ENCODE results near the gene FXYD1. TPM values are rescaled to one million over a fixed set of nuclear protein-coding genes. Genes with fewer than 3 reads are reported as not detected.

FXYD1 gene
- total RNA-seq, 4 donors from 2014 or later: 215 to 235 (median 225) TPM

DNA sequence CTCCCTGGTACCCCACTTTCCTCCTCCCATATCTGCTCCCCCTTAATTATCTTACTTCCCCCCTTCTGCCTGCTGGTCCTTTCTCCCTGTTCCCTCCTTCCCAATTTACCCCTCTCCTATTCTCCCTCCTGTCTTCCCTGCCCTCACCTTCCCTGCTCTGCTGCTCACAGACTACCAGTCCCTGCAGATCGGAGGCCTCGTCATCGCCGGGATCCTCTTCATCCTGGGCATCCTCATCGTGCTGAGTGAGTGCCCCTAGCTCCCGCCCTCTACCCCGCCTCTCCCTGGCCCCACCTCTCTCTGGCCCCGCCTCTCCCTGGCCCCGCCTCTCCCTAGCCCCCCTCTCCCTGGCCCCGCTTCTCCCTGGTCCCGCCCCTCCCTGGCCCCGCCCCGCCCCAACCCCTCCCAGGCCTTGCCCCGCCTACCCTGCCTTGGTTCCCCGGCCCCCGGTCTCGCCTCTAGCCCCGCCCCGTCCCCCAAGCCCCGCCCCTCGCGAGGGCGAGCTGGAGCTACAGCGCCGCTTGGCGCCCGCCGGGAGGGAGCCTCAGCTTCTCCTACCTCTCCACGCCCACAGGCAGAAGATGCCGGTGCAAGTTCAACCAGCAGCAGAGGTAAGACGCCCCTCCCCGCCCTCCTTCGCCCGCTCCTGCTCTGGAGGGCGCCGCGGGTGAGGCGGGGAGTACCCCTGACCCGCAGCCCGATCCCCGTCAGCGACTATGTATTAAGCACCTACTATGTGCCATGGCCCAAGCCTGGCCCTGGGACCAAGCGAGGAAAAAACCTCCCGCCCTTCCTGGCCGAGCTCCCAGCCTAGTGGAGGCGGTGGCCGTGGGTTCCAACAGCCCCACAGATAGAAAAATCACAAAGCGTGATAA is 2.6 kb downstream of the FXYD1 start:
- peak overlapping the region; percentile 99 to 100 (median 99) for H3K27ac ChIP-seq
- H3K9me3 ChIP-seq: no peaks in the 10 kb centered on the region
- peak; percentile 44 to 51 for ATAC-seq
- intact Hi-C loops (cut with DNase I; ENCODE audit: low total_unique reads): loop anchor here (1.0 to 10.0 kb wide), 5 partner anchors 27 to 604 kb away; partner anchors contain the start of genes IGFLR1, LIN37, PSENEN and U2AF1L4
- H3K27me3 ChIP-seq: no peaks in the 10 kb centered on the region
- in situ Hi-C loops (cut with MboI; ENCODE audit: low sequenced_read_pairs in 4 of 4): loop anchor here in 1 of 4 donors (10.0 kb wide), 1 partner anchor 134 kb away; no protein-coding TSS in a partner anchor
- DNase-seq: peak; percentile 92 to 94
- no peaks in the 10 kb centered on the region for H3K36me3 ChIP-seq
- H3K4me3 ChIP-seq: peak overlapping the region; percentile 43 to 73 (median 64)
- H3K4me1 ChIP-seq: peaks cover 32 to 38% of the 10 kb centered on the region in 2 donors
- TF ChIP-seq, protein P1, sequence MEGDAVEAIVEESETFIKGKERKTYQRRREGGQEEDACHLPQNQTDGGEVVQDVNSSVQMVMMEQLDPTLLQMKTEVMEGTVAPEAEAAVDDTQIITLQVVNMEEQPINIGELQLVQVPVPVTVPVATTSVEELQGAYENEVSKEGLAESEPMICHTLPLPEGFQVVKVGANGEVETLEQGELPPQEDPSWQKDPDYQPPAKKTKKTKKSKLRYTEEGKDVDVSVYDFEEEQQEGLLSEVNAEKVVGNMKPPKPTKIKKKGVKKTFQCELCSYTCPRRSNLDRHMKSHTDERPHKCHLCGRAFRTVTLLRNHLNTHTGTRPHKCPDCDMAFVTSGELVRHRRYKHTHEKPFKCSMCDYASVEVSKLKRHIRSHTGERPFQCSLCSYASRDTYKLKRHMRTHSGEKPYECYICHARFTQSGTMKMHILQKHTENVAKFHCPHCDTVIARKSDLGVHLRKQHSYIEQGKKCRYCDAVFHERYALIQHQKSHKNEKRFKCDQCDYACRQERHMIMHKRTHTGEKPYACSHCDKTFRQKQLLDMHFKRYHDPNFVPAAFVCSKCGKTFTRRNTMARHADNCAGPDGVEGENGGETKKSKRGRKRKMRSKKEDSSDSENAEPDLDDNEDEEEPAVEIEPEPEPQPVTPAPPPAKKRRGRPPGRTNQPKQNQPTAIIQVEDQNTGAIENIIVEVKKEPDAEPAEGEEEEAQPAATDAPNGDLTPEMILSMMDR (IDR thresholded peaks at IDR 0.05 in 4 of 5, conservative IDR thresholded peaks at IDR 0.05 in 1 of 5): peak; percentile 7 to 76 (median 54)
- peak; percentile 88 to 94 for TF ChIP-seq POLR2A (IDR thresholded peaks at IDR 0.05)

DNA sequence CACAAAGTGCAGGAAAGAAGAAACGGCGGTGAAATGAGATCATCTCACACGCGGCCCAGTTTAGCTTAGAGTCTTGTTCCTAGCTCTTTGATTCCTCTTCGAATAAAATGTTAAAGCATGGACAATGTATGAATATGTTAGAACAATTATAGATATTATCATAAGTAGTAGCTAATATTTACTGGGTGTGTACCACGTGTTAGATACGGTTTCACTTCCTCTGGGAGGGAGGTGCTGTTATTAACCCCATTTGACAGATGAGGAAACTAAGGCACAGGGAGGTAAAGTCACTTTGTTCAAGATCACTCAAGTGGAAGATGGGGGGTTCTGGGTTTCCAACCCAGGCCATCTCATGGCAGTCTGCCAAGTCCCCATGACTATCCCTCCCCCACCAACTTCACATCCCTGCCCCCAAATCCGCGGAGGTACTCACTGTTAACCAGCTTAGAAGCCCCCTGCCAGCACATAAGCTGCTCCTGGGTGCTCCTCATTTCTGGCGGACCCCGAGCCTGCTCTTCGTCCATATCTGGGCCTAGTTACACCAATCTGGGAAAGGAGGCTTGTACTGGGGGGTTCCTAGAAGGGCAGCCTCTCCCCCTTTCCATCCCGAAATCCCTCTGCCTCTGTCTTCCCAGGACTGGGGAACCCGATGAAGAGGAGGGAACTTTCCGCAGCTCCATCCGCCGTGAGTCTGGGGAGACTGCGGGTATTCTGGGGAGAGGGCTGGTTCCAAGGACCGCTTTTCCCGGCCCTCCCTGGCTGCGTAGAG is 3.4 kb downstream of the FXYD1 start:
- Histone ChIP-seq H3K27me3 (no peaks in the 10 kb centered on the region), H3K27ac (peak overlapping the region; percentile 32 to 62 (median 42)), H3K4me3 (peak overlapping the region in 1 of 4 donors; percentile 28), H3K36me3 (no peaks in the 10 kb centered on the region), H3K9me3 (no peaks in the 10 kb centered on the region), H3K4me1 (peaks cover 30 to 37% of the 10 kb centered on the region in 2 donors)
- TF ChIP-seq, protein P1 (IDR thresholded peaks at IDR 0.05 in 4 of 5, conservative IDR thresholded peaks at IDR 0.05 in 1 of 5): no peak
- no peak for TF ChIP-seq POLR2A (IDR thresholded peaks at IDR 0.05)
- no peak for ATAC-seq
- DNase-seq: no peak
- in situ Hi-C loops (cut with MboI; ENCODE audit: low sequenced_read_pairs in 4 of 4): loop anchor here in 1 of 4 donors (10.0 kb wide), 1 partner anchor 133 kb away; no protein-coding TSS in a partner anchor
- intact Hi-C loops (cut with DNase I; ENCODE audit: low total_unique reads): loop anchor here (1.0 to 10.0 kb wide), 5 partner anchors 28 to 603 kb away; partner anchors contain the start of genes IGFLR1, LIN37, PSENEN and U2AF1L4

DNA sequence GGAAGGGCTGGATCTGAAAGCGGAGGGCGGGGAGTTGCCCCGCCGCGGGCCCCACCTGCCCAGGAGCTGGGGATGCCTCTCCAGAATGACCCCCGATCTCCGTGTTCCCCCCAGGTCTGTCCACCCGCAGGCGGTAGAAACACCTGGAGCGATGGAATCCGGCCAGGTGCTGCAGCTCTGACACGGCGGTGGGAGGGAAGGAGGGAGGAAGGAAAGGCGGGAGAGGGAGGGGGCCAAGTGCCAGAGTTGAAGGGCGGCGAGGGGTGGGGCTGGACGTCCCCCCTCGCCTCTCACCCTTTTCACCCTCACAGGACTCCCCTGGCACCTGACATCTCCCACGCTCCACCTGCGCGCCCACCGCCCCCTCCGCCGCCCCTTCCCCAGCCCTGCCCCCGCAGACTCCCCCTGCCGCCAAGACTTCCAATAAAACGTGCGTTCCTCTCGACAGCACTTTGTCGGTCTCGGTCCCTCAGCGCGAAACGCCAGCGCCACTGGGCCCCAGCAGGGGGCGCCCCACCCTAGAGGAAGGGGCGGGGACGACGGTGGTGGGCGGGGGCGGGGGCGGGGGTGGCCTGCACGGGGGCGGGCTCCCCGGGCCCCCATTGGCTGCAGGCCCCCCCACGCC is 4.1 kb downstream of the FXYD1 start:
- no peak overlapping the region for H3K4me3 ChIP-seq
- TF ChIP-seq POLR2A (IDR thresholded peaks at IDR 0.05): no peak
- TF ChIP-seq, protein P1 (IDR thresholded peaks at IDR 0.05 in 4 of 5, conservative IDR thresholded peaks at IDR 0.05 in 1 of 5): peak in 2 of 5 experiments; percentile 48 to 53
- in situ Hi-C loops (cut with MboI; ENCODE audit: low sequenced_read_pairs in 4 of 4) (loop anchor here in 1 of 4 donors (10.0 kb wide), 1 partner anchor 132 kb away; no protein-coding TSS in a partner anchor), intact Hi-C loops (cut with DNase I; ENCODE audit: low total_unique reads) (loop anchor here (5.0 to 10.0 kb wide), 2 partner anchors 170 to 602 kb away; partner anchors contain the start of genes IGFLR1, LIN37, PSENEN and U2AF1L4)
- DNase-seq (no peak), ATAC-seq (no peak)
- H3K9me3 ChIP-seq: no peaks in the 10 kb centered on the region
- H3K4me1 ChIP-seq: peaks cover 25 to 32% of the 10 kb centered on the region in 2 donors
- peak overlapping the region in 2 of 4 donors; percentile 32 to 62 for H3K27ac ChIP-seq
- H3K27me3 ChIP-seq: no peaks in the 10 kb centered on the region
- no peaks in the 10 kb centered on the region for H3K36me3 ChIP-seq

DNA sequence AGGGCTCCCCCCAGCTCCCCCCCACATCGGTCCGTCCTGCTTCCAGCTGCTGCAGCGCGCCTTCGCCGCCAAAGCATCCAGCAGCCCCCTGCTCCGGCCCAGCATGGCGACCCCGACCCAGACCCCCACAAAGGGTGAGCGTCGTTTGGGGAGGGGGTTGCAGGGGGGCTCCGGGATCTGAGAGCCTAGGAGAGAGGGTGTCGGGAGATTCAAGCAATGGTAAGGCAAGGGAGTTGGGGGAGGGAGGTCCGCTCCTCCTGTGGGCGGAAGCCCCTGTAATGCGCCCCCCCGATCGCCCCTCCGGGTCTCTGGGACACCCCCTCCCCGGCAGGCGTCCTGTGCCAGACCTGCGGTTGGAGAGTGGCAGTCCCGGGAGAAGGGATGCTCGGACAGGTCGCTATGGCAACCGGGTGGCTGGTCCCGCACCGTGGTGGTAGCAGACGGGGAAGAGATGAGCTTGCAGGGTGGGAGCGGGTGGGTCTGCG is 4.6 kb downstream of the FXYD1 start, which contains the start of gene FXYD7:
FXYD7 (plus strand) TSS at position 25 of the 485 bp plus-strand sequence; CDS start at position 104, 79 bp downstream.
- ATAC-seq (no peak), DNase-seq (no peak)
- Histone ChIP-seq H3K4me1 (peaks cover 21 to 26% of the 10 kb centered on the region in 2 donors), H3K9me3 (no peaks in the 10 kb centered on the region), H3K27ac (peak within 1 kb of the TSS in 2 of 4 donors; percentile 32 to 62), H3K27me3 (no peaks in the 10 kb centered on the region), H3K4me3 (no peak within 1 kb of the TSS), H3K36me3 (no peaks in the 10 kb centered on the region)
- in situ Hi-C loops (cut with MboI; ENCODE audit: low sequenced_read_pairs in 4 of 4) (loop anchor here in 1 of 4 donors (10.0 kb wide), 1 partner anchor 132 kb away; no protein-coding TSS in a partner anchor), intact Hi-C loops (cut with DNase I; ENCODE audit: low total_unique reads) (loop anchor here (5.0 to 10.0 kb wide), 2 partner anchors 171 to 602 kb away; partner anchors contain the start of genes IGFLR1, LIN37, PSENEN and U2AF1L4)
- TF ChIP-seq, protein P1 (IDR thresholded peaks at IDR 0.05 in 4 of 5, conservative IDR thresholded peaks at IDR 0.05 in 1 of 5): no peak
- TF ChIP-seq POLR2A (IDR thresholded peaks at IDR 0.05): no peak

Measured in gastrocnemius medialis (tissue), 4 donors.